H1 (cell line): ENCODE results near the gene KRTDAP. TPM values are rescaled to one million over a fixed set of nuclear protein-coding genes. Genes with fewer than 3 reads are reported as not detected.

Source experiments
- CTCF ChIA-PET: fragments of 300-600 bp; sonication (Branson Sonifier 250); formaldehyde crosslinking; loops from one replicate; lab custom pipeline; 2021; ENCODE audit not compliant: partially characterized antibody; lab: Charles Lee
- POLR2A ChIA-PET: fragments of 300-600 bp; sonication (Branson Sonifier 250); formaldehyde crosslinking; loops from one replicate; lab custom pipeline; 2021; ENCODE audit warnings: inconsistent platforms; ENCODE audit not compliant: partially characterized antibody; lab: Charles Lee
- DNase-seq, 2 experiments: peaks; one replicate each; pipeline versions ENCODE4 v3.0.0 to v3.0.0-alpha.2; 2010 to 2022; ENCODE audit warnings: low spot score in 2 of 2, low read depth in 1 of 2, mixed read lengths in 1 of 2
- FAIRE-seq: peaks from 2 replicates; lab custom pipeline; 2011; peaks lifted over from hg19 to GRCh38; lab: Jason Lieb, UNC
- H2AFZ ChIP-seq: 2 replicates; pipeline ENCODE4 v1.8.1; 2012; ENCODE audit warnings: low read length, inconsistent platforms
- H2AK5ac ChIP-seq: 2 replicates; pipeline ENCODE4 v1.6.1; 2013; ENCODE audit warnings: low read depth, low read length
- H2BK120ac ChIP-seq: replicated peaks from 2 replicates; pipeline ENCODE3; 2013; ENCODE audit warnings: low read depth, low read length, inconsistent platforms
- H2BK12ac ChIP-seq: 2 replicates; pipeline ENCODE4 v1.6.1; 2013; ENCODE audit warnings: low read depth, low read length
- H2BK15ac ChIP-seq: 2 replicates; pipeline ENCODE4 v1.6.1; 2013; ENCODE audit warnings: low read length
- H2BK20ac ChIP-seq: 2 replicates; pipeline ENCODE4 v1.6.1; 2013; ENCODE audit warnings: low read length
- H2BK5ac ChIP-seq: 2 replicates; pipeline ENCODE4 v1.6.1; 2013; ENCODE audit warnings: low read depth, low read length
- H3K14ac ChIP-seq: 2 replicates; pipeline ENCODE4 v1.6.1; 2013; ENCODE audit warnings: inconsistent platforms; ENCODE audit not compliant: insufficient read length
- H3K18ac ChIP-seq: 2 replicates; pipeline ENCODE4 v1.6.1; 2013; ENCODE audit warnings: low read length; ENCODE audit errors: extremely low read depth
- H3K23ac ChIP-seq: 2 replicates; pipeline ENCODE4 v1.6.1; 2013; ENCODE audit warnings: inconsistent platforms; ENCODE audit not compliant: insufficient read length
- H3K23me2 ChIP-seq: 2 replicates; pipeline ENCODE4 v1.6.1; 2013; ENCODE audit warnings: low read depth, low read length
- H3K27ac ChIP-seq: 2 replicates; pipeline ENCODE4 v1.6.1; 2011; ENCODE audit warnings: low read depth, low read length, inconsistent platforms
- H3K27me3 ChIP-seq, 4 experiments: replicated peaks in 1 of 4; 1 replicate in 1 of 4; 2 replicates in 3 of 4; pipeline versions ENCODE4 v1.6.1 to v1.8.1; 2011 to 2013; ENCODE audit warnings: low read length in 3 of 4, mild to moderate bottlenecking in 3 of 4, inconsistent platforms in 2 of 4, mixed read lengths in 2 of 4, moderate library complexity in 1 of 4; ENCODE audit not compliant: control insufficient read depth in 3 of 4, insufficient read depth in 3 of 4; ENCODE audit errors: extremely low read depth in 1 of 4
- H3K36me3 ChIP-seq, 4 experiments: 2 replicates each; pipeline versions ENCODE4 v1.6.1 to v1.8.1; 2011 to 2013; ENCODE audit warnings: mild to moderate bottlenecking in 4 of 4, low read length in 3 of 4, moderate library complexity in 2 of 4, control low read depth in 1 of 4, inconsistent platforms in 1 of 4; ENCODE audit not compliant: insufficient read depth in 4 of 4, control insufficient read depth in 2 of 4
- H3K4ac ChIP-seq: replicated peaks from 2 replicates; pipeline ENCODE3; 2013; ENCODE audit warnings: low read length, low read depth, mixed read lengths, inconsistent platforms; ENCODE audit not compliant: insufficient read length
- H3K4me1 ChIP-seq, 4 experiments: replicated peaks in 1 of 4; 1 replicate in 1 of 4; 2 replicates in 3 of 4; pipeline versions ENCODE4 v1.6.1 to v1.8.1; 2011 to 2013; ENCODE audit warnings: low read length in 3 of 4, inconsistent platforms in 2 of 4, mixed read lengths in 1 of 4; ENCODE audit not compliant: insufficient read depth in 4 of 4, control insufficient read depth in 3 of 4
- H3K4me2 ChIP-seq, 2 experiments: 2 replicates each; pipeline versions ENCODE4 v1.6.1 to v1.8.1; 2011 to 2013; ENCODE audit warnings: low read depth in 2 of 2, low read length in 2 of 2, control low read depth in 1 of 2, inconsistent platforms in 1 of 2, mild to moderate bottlenecking in 1 of 2; ENCODE audit not compliant: insufficient read depth in 1 of 2
- H3K4me3 ChIP-seq, 4 experiments: fragments of 200-600, 300-600 bp in 1 of 4; sonication (generic), shearing (Covaris generic), sonication (Bioruptor Twin) in 1 of 4; 2 replicates each; pipeline versions ENCODE4 v1.5.1 to v1.8.1; 2011 to 2016; ENCODE audit warnings: low read length in 4 of 4, low read depth in 3 of 4, control low read depth in 2 of 4, inconsistent platforms in 2 of 4, mild to moderate bottlenecking in 2 of 4, mixed read lengths in 1 of 4, moderate library complexity in 1 of 4; ENCODE audit not compliant: insufficient read depth in 2 of 4; ENCODE audit errors: extremely low read depth in 1 of 4
- H3K56ac ChIP-seq: replicated peaks from 2 replicates; pipeline ENCODE3; 2013; ENCODE audit warnings: low read depth, mild to moderate bottlenecking, mixed read lengths, low read length, inconsistent platforms; ENCODE audit not compliant: insufficient read length
- H3K79me1 ChIP-seq: 2 replicates; pipeline ENCODE4 v1.6.1; 2013; ENCODE audit warnings: low read depth, low read length, control low read depth
- H3K79me2 ChIP-seq, 2 experiments: 2 replicates each; pipeline versions ENCODE4 v1.6.1 to v1.8.1; 2012 to 2013; ENCODE audit warnings: low read length in 2 of 2, mild to moderate bottlenecking in 2 of 2, inconsistent platforms in 1 of 2; ENCODE audit not compliant: insufficient read depth in 2 of 2, control insufficient read depth in 1 of 2
- H3K9ac ChIP-seq, 4 experiments: replicated peaks in 1 of 4; 1 replicate in 1 of 4; 2 replicates in 3 of 4; pipeline versions ENCODE4 v1.6.1 to v1.8.1; 2011 to 2013; ENCODE audit warnings: low read depth in 3 of 4, low read length in 3 of 4, control low read depth in 2 of 4, mild to moderate bottlenecking in 2 of 4, moderate library complexity in 2 of 4, inconsistent platforms in 1 of 4; ENCODE audit errors: extremely low read depth in 1 of 4
- H3K9me3 ChIP-seq, 2 experiments: 2 replicates each; pipeline versions ENCODE4 v1.6.1 to v1.8.1; 2012 to 2013; ENCODE audit warnings: mild to moderate bottlenecking in 2 of 2, moderate library complexity in 2 of 2, control low read depth in 1 of 2, inconsistent platforms in 1 of 2, low read depth in 1 of 2, low read length in 1 of 2, mixed read lengths in 1 of 2; ENCODE audit not compliant: insufficient read depth in 2 of 2
- H4K20me1 ChIP-seq, 2 experiments: replicated peaks in 1 of 2; 2 replicates each; pipeline versions ENCODE3 to v1.8.1; 2011 to 2013; ENCODE audit warnings: inconsistent platforms in 2 of 2, low read length in 2 of 2, mild to moderate bottlenecking in 1 of 2; ENCODE audit not compliant: insufficient read depth in 2 of 2, control insufficient read depth in 1 of 2
- H4K5ac ChIP-seq: 2 replicates; pipeline ENCODE4 v1.6.1; 2013; ENCODE audit warnings: low read length, low read depth, mixed read lengths, inconsistent platforms; ENCODE audit not compliant: insufficient read length
- H4K8ac ChIP-seq: 2 replicates; pipeline ENCODE4 v1.8.0; 2013; ENCODE audit warnings: mild to moderate bottlenecking, moderate library complexity, low read length, inconsistent platforms; ENCODE audit not compliant: insufficient read depth; ENCODE audit errors: extremely low read depth
- H4K91ac ChIP-seq: replicated peaks from 2 replicates; pipeline ENCODE3; 2013; ENCODE audit warnings: low read length, mixed read lengths, inconsistent platforms; ENCODE audit not compliant: insufficient read length
- BACH1 ChIP-seq: IDR thresholded peaks from 2 replicates; pipeline ENCODE4 v1.6.1; 2012; ENCODE audit warnings: low read length, improper control_type of control experiment
- CBX8 ChIP-seq: fragments of 300-800, 300-1000 bp; sonication (generic); IDR thresholded peaks from 2 replicates; pipeline ENCODE4 v1.7.1; 2016; ENCODE audit warnings: low read depth, low read length, borderline replicate concordance
- CHD2 ChIP-seq: IDR thresholded peaks from 2 replicates; pipeline ENCODE4 v1.6.1; 2012; ENCODE audit warnings: low read length, improper control_type of control experiment
- GTF2F1 ChIP-seq: IDR thresholded peaks from 2 replicates; pipeline ENCODE4 v1.6.1; 2012; ENCODE audit warnings: low read depth, low read length, improper control_type of control experiment, borderline replicate concordance
- HDAC2 ChIP-seq, 2 experiments: fragments of 300-600 bp in 1 of 2; sonication (generic) in 1 of 2; IDR thresholded peaks; 2 replicates each; pipeline ENCODE4 v1.6.1; 2011 to 2012; ENCODE audit warnings: low read depth in 2 of 2, low read length in 2 of 2, mild to moderate bottlenecking in 2 of 2, moderate library complexity in 2 of 2, borderline replicate concordance in 1 of 2, inconsistent platforms in 1 of 2
- RNF2 ChIP-seq: fragments of 200-900, 300-1000 bp; sonication (generic); IDR thresholded peaks from 2 replicates; pipeline ENCODE4 v1.7.1; 2016; ENCODE audit warnings: borderline replicate concordance, low read depth, mild to moderate bottlenecking, antibody characterized with exemption, low read length; ENCODE audit not compliant: poor library complexity, severe bottlenecking; ENCODE audit errors: missing control alignments
- SAP30 ChIP-seq: fragments of 300-600 bp; sonication (generic); IDR thresholded peaks from 2 replicates; pipeline ENCODE4 v1.7.1; 2012; ENCODE audit warnings: low read length, moderate library complexity, mild to moderate bottlenecking, inconsistent platforms; ENCODE audit not compliant: insufficient read depth, insufficient replicate concordance
- SP4 ChIP-seq: IDR thresholded peaks from 2 replicates; pipeline ENCODE4 v1.6.1; 2012; ENCODE audit warnings: low read length, inconsistent platforms
- ZNF274 ChIP-seq: IDR thresholded peaks from 2 replicates; pipeline ENCODE4 v1.7.0; 2012; ENCODE audit warnings: low read length, borderline replicate concordance; ENCODE audit errors: extremely low read depth
- WGBS, 2 experiments: shearing (Covaris generic) in 1 of 2; methylation state at CpG; one replicate each; pipeline versions ENCODE4 v1.1.6 to v1.1.7; 2013 to 2015; ENCODE audit warnings: low lambda C conversion rate in 2 of 2, mixed read lengths in 2 of 2, inconsistent platforms in 1 of 2, low coverage in 1 of 2, missing lambda C conversion rate in 1 of 2; ENCODE audit not compliant: insufficient replicate concordance in 2 of 2, insufficient coverage in 1 of 2, insufficient read length in 1 of 2; ENCODE audit errors: extremely low coverage in 1 of 2, missing lambda C conversion rate in 1 of 2; 5-methylcytosine and 5-hydroxymethylcytosine counted together
- polyA plus RNA-seq, 7 experiments: library from polyadenylated mRNA; depleted of rRNA in 3 of 7; stranded (reverse) in 5 of 7; unstranded in 2 of 7; fragments of >200 nt in 5 of 7; fragments of 200-250 nt in 2 of 7; gene quantifications; 1 replicate in 5 of 7; 2 replicates in 1 of 7; 4 replicates in 1 of 7; pipeline versions ENCODE4 v1.2.1 to v1.2.3, GENCODE V29; 2011 to 2013; ENCODE audit warnings: missing spikeins in 2 of 7, mixed read lengths in 2 of 7
- total RNA-seq: library from RNA; stranded (reverse); fragmentation: NEBNext Ultra II Directional; extraction: Animal tissue kit (Norgen Biotek cat#: 25700); gene quantifications from 2 replicates; pipeline ENCODE4 v1.2.1, GENCODE V29; 2021
- TF ChIP-seq, protein P1 (sequence below): IDR thresholded peaks from 2 replicates; pipeline ENCODE4 v1.6.1; 2011; ENCODE audit warnings: low read depth, mild to moderate bottlenecking, low read length; ENCODE audit not compliant: insufficient read depth
- TF ChIP-seq, protein P2 (sequence below): IDR thresholded peaks from 2 replicates; pipeline ENCODE4 v1.6.1; 2012; ENCODE audit warnings: inconsistent platforms

Gene KRTDAP
- total and polyA plus RNA-seq, 2 of the 8 experiments (the other 6 are each of a cell fraction or from before 2014, with no cell fraction given) = 0.69 to 0.88 TPM

GRCh38 chr19:35458731-35459391 is 31.4 kb downstream of the KRTDAP start:
- Histone ChIP-seq H3K27me3 (no peaks in the 10 kb centered on the region), H2AK5ac (no peak overlapping the region), H4K20me1 (no peaks in the 10 kb centered on the region), H2AFZ (no peak overlapping the region), H3K4me1 (no peaks in the 10 kb centered on the region), H4K5ac (no peak overlapping the region), H3K23ac (no peak overlapping the region), H3K9ac (no peak overlapping the region), H3K79me2 (no peaks in the 10 kb centered on the region), H3K79me1 (no peaks in the 10 kb centered on the region), H2BK120ac (no peak overlapping the region), H4K91ac (no peak overlapping the region), H3K14ac (no peak overlapping the region), H3K36me3 (no peaks in the 10 kb centered on the region), H2BK5ac (no peak overlapping the region), H3K23me2 (peaks cover 1% of the 10 kb centered on the region; the same call in 1 of the 2 replicates), H4K8ac (no peak overlapping the region), H2BK12ac (no peak overlapping the region), H3K18ac (no peak overlapping the region), H3K27ac (no peak overlapping the region), H3K56ac (no peak overlapping the region), H3K4me2 (no peak overlapping the region), H3K9me3 (no peaks in the 10 kb centered on the region), H2BK20ac (no peak overlapping the region), H3K4me3 (no peak overlapping the region), H3K4ac (no peak overlapping the region), H2BK15ac (no peak overlapping the region)
- POLR2A ChIA-PET = no interaction called here
- DNase-seq (no peak), FAIRE-seq (no peak)
- WGBS, 2 experiments = 84% methylated on average over 9 of the region's 10 CpGs; no CpG with 5 or more reads in 1 of the 2 experiments
- CTCF ChIA-PET = interaction anchor here (1.1 to 2.3 kb wide), 5 partner anchors 9 to 19 kb away, joined by 3 to 17 read pairs (median 3); no protein-coding TSS in a partner anchor
- TF ChIP-seq GTF2F1 (no peak), HDAC2 (IDR thresholded peaks at IDR 0.05; ENCODE audit: borderline replicate concordance in 1 of 2, low read depth in 2 of 2, low read length in 2 of 2) (no peak), BACH1 (no peak), ZNF274 (no peak), CHD2 (no peak), SAP30 (no peak), SP4 (no peak), RNF2 (no peak), CBX8 (no peak)
- TF ChIP-seq, protein P1, sequence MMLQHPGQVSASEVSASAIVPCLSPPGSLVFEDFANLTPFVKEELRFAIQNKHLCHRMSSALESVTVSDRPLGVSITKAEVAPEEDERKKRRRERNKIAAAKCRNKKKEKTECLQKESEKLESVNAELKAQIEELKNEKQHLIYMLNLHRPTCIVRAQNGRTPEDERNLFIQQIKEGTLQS = no peak
- TF ChIP-seq, protein P2, sequence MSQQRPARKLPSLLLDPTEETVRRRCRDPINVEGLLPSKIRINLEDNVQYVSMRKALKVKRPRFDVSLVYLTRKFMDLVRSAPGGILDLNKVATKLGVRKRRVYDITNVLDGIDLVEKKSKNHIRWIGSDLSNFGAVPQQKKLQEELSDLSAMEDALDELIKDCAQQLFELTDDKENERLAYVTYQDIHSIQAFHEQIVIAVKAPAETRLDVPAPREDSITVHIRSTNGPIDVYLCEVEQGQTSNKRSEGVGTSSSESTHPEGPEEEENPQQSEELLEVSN = no peak
